ENCODE data around the gene GPRC5C. TPM values are rescaled to one million over a fixed set of nuclear protein-coding genes. Genes with fewer than 3 reads are reported as not detected.

Gene GPRC5C
- total and polyA plus RNA-seq, 2 donors (not counting 3 experiments of a cell fraction or from before 2014, with no cell fraction given), result not detected

DNA sequence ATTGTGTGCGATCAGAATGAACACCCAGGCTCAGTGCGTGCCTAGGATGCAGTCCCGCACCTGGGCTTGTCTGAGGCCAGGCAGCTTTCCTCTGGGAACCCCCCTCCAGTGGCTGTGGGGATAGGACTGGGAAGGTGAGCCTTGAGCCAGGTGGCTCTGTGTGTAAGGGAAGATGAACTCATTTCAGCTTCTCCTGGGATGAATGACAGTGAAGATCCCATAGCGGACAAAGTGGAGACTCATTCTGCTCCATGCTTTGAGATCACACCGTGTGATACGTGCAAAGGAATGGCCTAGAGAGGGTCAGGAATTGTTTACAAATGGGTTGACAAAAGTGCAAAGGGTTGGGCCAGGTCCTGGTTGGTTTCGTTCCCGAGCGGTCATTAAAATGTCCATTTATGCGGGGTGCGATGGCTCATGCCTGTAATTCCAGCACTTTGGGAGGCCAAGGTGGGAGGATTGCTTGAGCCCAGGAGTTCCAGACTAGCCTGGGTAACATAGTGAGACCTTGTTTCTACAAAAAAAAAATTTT lies 15.8 kb downstream of the GPRC5C start:
- intact Hi-C loops (cut with micrococcal nuclease) (no loop called here), dilution Hi-C loops (cut with MboI; ENCODE audit: extremely low pct_ligation_motif_present, low sequenced_read_pairs) (no loop called here)
- no peak overlapping the region for H3K9ac ChIP-seq (replicated peaks; ENCODE audit: extremely low read depth, insufficient read depth, low read length)
- no peak for TF ChIP-seq MAX (IDR thresholded peaks at IDR 0.05; ENCODE audit: insufficient read depth, insufficient read length)
- TF ChIP-seq EZH2 (IDR thresholded peaks at IDR 0.05; ENCODE audit: borderline replicate concordance, low read depth, low read length, severe bottlenecking), result no peak
- no peak for TF ChIP-seq GATA2 (IDR thresholded peaks at IDR 0.05; ENCODE audit: insufficient read depth, insufficient read length, low read depth, low read length)
- no peaks in the 10 kb centered on the region for H4K20me1 ChIP-seq (replicated peaks; ENCODE audit: control insufficient read depth, extremely low read depth, insufficient read depth, low read length)
- DNase-seq (ENCODE audit: low read depth, low spot score) (no peak), FAIRE-seq (no peak)
- no peaks in the 10 kb centered on the region for H3K9me3 ChIP-seq (replicated peaks; ENCODE audit: control insufficient read depth, insufficient read depth, low read length)
- ChIA-PET POLR2A (no interaction called here), CTCF (interaction anchor here (1.3 to 1.6 kb wide), 4 partner anchors 10 to 80 kb away, joined by 3 to 7 read pairs (median 4); partner anchors contain the start of gene GPR142)
- H3K27ac ChIP-seq (ENCODE audit: insufficient read depth, low read depth, low read length), result no peak overlapping the region
- no peaks in the 10 kb centered on the region for H3K27me3 ChIP-seq (ENCODE audit: control insufficient read depth in 2 of 2, insufficient read depth in 2 of 2, low read length in 2 of 2)
- no TSS peak for BruUV-seq (replicated peaks)
- no peak overlapping the region for H2AFZ ChIP-seq (ENCODE audit: low read depth, low read length)
- no peak overlapping the region for H3K4me2 ChIP-seq (ENCODE audit: insufficient read depth, low read length)
- no peaks in the 10 kb centered on the region for H3K9me1 ChIP-seq (replicated peaks; ENCODE audit: control insufficient read depth, extremely low read depth, insufficient read depth, low read length)
- no peak overlapping the region for H3K4me3 ChIP-seq (replicated peaks in 1 of 3; ENCODE audit: insufficient read depth in 1 of 3, low read depth in 1 of 3, low read length in 3 of 3)
- H3K4me1 ChIP-seq (ENCODE audit: control insufficient read depth, extremely low read depth, insufficient read depth, low read length), result no peaks in the 10 kb centered on the region
- no peaks in the 10 kb centered on the region for H3K36me3 ChIP-seq (ENCODE audit: control insufficient read depth in 2 of 2, extremely low read depth in 1 of 2, insufficient read depth in 2 of 2, low read length in 2 of 2)
- H3K79me2 ChIP-seq (ENCODE audit: control insufficient read depth, insufficient read depth, low read length), result no peaks in the 10 kb centered on the region

GRCh38 chr17:74448756-74449155 lies 16.9 kb downstream of the GPRC5C start:
- CTCF ChIA-PET, result interaction anchor here (1.3 to 1.6 kb wide), 3 partner anchors 8 to 81 kb away, joined by 3 to 7 read pairs (median 4); partner anchors contain the start of gene GPR142

More at GRCh38 chr17:74448756-74449155, 16.9 kb downstream of the GPRC5C start:
- no peaks in the 10 kb centered on the region for H3K4me1 ChIP-seq (ENCODE audit: control insufficient read depth, extremely low read depth, insufficient read depth, low read length)
- POLR2A ChIA-PET, result no interaction called here
- no peaks in the 10 kb centered on the region for H3K36me3 ChIP-seq (ENCODE audit: control insufficient read depth in 2 of 2, extremely low read depth in 1 of 2, insufficient read depth in 2 of 2, low read length in 2 of 2)
- intact Hi-C loops (cut with micrococcal nuclease), result no loop called here
- DNase-seq (ENCODE audit: low read depth, low spot score) (no peak), FAIRE-seq (no peak)
- BruUV-seq (replicated peaks), result no TSS peak
- no peaks in the 10 kb centered on the region for H4K20me1 ChIP-seq (replicated peaks; ENCODE audit: control insufficient read depth, extremely low read depth, insufficient read depth, low read length)
- no peak overlapping the region for H3K4me2 ChIP-seq (ENCODE audit: insufficient read depth, low read length)
- H3K9me3 ChIP-seq (replicated peaks; ENCODE audit: control insufficient read depth, insufficient read depth, low read length), result no peaks in the 10 kb centered on the region
- H2AFZ ChIP-seq (ENCODE audit: low read depth, low read length), result no peak overlapping the region
- no peak overlapping the region for H3K9ac ChIP-seq (replicated peaks; ENCODE audit: extremely low read depth, insufficient read depth, low read length)
- no peaks in the 10 kb centered on the region for H3K79me2 ChIP-seq (ENCODE audit: control insufficient read depth, insufficient read depth, low read length)
- TF ChIP-seq FOS (IDR thresholded peaks at IDR 0.05; ENCODE audit: borderline replicate concordance, insufficient read depth, low read length), result no peak
- no peak for TF ChIP-seq POLR2A (IDR thresholded peaks at IDR 0.05; ENCODE audit: low read depth, low read length)
- no peak for TF ChIP-seq MAX (IDR thresholded peaks at IDR 0.05; ENCODE audit: insufficient read depth, insufficient read length)
- TF ChIP-seq POLR2AphosphoS5 (IDR thresholded peaks at IDR 0.05; ENCODE audit: insufficient read depth, low read depth, low read length), result no peak
- TF ChIP-seq CTCF (IDR thresholded peaks at IDR 0.05; ENCODE audit: extremely low read depth in 1 of 2, insufficient read depth in 1 of 2, low read depth in 1 of 2, low read length in 2 of 2), result no peak
- TF ChIP-seq MYC (IDR thresholded peaks at IDR 0.05; ENCODE audit: low read depth, low read length), result no peak
- no peak for TF ChIP-seq JUN (IDR thresholded peaks at IDR 0.05; ENCODE audit: borderline replicate concordance, insufficient read depth, insufficient read length, low read depth)
- no peak for TF ChIP-seq EZH2 (IDR thresholded peaks at IDR 0.05; ENCODE audit: borderline replicate concordance, low read depth, low read length, severe bottlenecking)
- TF ChIP-seq GATA2 (IDR thresholded peaks at IDR 0.05; ENCODE audit: insufficient read depth, insufficient read length, low read depth, low read length), result no peak
- no peaks in the 10 kb centered on the region for H3K27me3 ChIP-seq (ENCODE audit: control insufficient read depth in 2 of 2, insufficient read depth in 2 of 2, low read length in 2 of 2)
- H3K9me1 ChIP-seq (replicated peaks; ENCODE audit: control insufficient read depth, extremely low read depth, insufficient read depth, low read length), result no peaks in the 10 kb centered on the region
- dilution Hi-C loops (cut with MboI; ENCODE audit: extremely low pct_ligation_motif_present, low sequenced_read_pairs), result no loop called here
- no peak overlapping the region for H3K4me3 ChIP-seq (replicated peaks in 1 of 3; ENCODE audit: insufficient read depth in 1 of 3, low read depth in 1 of 3, low read length in 3 of 3)
- no peak overlapping the region for H3K27ac ChIP-seq (ENCODE audit: insufficient read depth, low read depth, low read length)
